Neural cell (in vitro differentiated cells): Measurements from ENCODE around the gene JAZF1.

Source experiments
- EP300 ChIP-seq: fragments of 450-650 bp; conservative IDR thresholded peaks from 2 replicates; pipeline ENCODE4 v1.6.1; 2014; ENCODE audit warnings: antibody characterized with exemption, mild to moderate bottlenecking, moderate library complexity; ENCODE audit not compliant: poor library complexity, severe bottlenecking
- EZH2 ChIP-seq: fragments of 200-600, 300-800 bp; shearing (Covaris generic), sonication (generic); IDR thresholded peaks from 2 replicates; pipeline ENCODE4 v1.6.1; 2014; ENCODE audit warnings: antibody characterized with exemption, low read length, borderline replicate concordance, mild to moderate bottlenecking; ENCODE audit not compliant: insufficient read depth, poor library complexity, severe bottlenecking
- POLR2AphosphoS5 ChIP-seq: IDR thresholded peaks from 2 replicates; pipeline ENCODE4 v1.6.1; 2012
- RAD21 ChIP-seq: fragments of 450-650 bp; conservative IDR thresholded peaks from 2 replicates; pipeline ENCODE4 v1.6.1; 2014; ENCODE audit warnings: antibody characterized with exemption, mild to moderate bottlenecking, moderate library complexity
- TAF1 ChIP-seq: IDR thresholded peaks from 2 replicates; pipeline ENCODE4 v1.6.1; 2012; ENCODE audit warnings: low read depth
- TF ChIP-seq, protein P1 (sequence below): fragments of 450-650 bp; IDR thresholded peaks from 2 replicates; pipeline ENCODE4 v1.5.1; 2014; ENCODE audit warnings: antibody characterized with exemption, mild to moderate bottlenecking, moderate library complexity; ENCODE audit not compliant: poor library complexity, severe bottlenecking
- TF ChIP-seq, protein P2 (sequence below): IDR thresholded peaks from 2 replicates; pipeline ENCODE4 v1.6.1; 2012; ENCODE audit warnings: borderline replicate concordance

DNA sequence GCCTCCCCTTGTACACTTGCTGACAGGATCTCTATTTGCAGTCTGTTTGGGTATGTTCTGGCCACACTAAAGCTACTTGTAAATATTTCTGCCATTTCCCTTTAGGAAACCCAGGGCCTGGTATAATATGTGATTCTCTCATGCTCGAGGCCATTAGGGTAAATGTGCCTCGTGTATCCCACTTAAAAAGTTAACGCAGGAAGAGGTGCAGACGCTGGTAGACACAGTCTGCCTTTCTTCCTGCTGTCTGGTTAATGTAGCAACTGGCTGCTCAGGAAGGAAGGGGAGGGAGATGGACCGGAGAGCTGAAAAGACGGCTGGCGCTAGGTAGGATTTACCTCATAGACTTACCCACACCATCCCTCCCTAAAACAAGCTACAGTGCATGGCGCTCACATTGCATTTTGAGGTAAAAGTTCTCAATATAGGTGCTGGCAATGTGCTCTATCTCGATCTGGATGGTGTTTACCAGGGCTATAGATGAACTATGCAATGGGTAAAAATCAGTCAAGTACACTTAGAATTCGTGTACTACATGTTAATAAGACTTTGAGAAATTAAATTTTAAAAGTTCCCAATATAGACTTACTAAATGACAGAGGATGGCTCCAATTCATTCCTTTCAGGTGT is 125.9 kb downstream of the JAZF1 start:
- TF ChIP-seq EP300: no peak
- no peak for TF ChIP-seq EZH2
- TF ChIP-seq, protein P1, sequence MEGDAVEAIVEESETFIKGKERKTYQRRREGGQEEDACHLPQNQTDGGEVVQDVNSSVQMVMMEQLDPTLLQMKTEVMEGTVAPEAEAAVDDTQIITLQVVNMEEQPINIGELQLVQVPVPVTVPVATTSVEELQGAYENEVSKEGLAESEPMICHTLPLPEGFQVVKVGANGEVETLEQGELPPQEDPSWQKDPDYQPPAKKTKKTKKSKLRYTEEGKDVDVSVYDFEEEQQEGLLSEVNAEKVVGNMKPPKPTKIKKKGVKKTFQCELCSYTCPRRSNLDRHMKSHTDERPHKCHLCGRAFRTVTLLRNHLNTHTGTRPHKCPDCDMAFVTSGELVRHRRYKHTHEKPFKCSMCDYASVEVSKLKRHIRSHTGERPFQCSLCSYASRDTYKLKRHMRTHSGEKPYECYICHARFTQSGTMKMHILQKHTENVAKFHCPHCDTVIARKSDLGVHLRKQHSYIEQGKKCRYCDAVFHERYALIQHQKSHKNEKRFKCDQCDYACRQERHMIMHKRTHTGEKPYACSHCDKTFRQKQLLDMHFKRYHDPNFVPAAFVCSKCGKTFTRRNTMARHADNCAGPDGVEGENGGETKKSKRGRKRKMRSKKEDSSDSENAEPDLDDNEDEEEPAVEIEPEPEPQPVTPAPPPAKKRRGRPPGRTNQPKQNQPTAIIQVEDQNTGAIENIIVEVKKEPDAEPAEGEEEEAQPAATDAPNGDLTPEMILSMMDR: no peak
- no peak for TF ChIP-seq POLR2AphosphoS5
- TF ChIP-seq, protein P2, sequence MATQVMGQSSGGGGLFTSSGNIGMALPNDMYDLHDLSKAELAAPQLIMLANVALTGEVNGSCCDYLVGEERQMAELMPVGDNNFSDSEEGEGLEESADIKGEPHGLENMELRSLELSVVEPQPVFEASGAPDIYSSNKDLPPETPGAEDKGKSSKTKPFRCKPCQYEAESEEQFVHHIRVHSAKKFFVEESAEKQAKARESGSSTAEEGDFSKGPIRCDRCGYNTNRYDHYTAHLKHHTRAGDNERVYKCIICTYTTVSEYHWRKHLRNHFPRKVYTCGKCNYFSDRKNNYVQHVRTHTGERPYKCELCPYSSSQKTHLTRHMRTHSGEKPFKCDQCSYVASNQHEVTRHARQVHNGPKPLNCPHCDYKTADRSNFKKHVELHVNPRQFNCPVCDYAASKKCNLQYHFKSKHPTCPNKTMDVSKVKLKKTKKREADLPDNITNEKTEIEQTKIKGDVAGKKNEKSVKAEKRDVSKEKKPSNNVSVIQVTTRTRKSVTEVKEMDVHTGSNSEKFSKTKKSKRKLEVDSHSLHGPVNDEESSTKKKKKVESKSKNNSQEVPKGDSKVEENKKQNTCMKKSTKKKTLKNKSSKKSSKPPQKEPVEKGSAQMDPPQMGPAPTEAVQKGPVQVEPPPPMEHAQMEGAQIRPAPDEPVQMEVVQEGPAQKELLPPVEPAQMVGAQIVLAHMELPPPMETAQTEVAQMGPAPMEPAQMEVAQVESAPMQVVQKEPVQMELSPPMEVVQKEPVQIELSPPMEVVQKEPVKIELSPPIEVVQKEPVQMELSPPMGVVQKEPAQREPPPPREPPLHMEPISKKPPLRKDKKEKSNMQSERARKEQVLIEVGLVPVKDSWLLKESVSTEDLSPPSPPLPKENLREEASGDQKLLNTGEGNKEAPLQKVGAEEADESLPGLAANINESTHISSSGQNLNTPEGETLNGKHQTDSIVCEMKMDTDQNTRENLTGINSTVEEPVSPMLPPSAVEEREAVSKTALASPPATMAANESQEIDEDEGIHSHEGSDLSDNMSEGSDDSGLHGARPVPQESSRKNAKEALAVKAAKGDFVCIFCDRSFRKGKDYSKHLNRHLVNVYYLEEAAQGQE: no peak
- no peak for TF ChIP-seq TAF1
- no peak for TF ChIP-seq RAD21
